Keratinocyte (primary cell): ENCODE data around the gene UBE2O. TPM values are rescaled to one million over a fixed set of nuclear protein-coding genes. Genes with fewer than 3 reads are reported as not detected.
A peak's percentile ranks its signal among the peaks of the same experiment; 100 is the strongest.

Source experiments
- DNase-seq: peaks from one replicate; pipeline ENCODE4 v3.0.0-alpha.2; 2011; ENCODE audit warnings: low read depth, missing footprints, low spot score
- FAIRE-seq: peaks from 2 replicates; lab custom pipeline; 2011; peaks lifted over from hg19 to GRCh38; lab: Jason Lieb, UNC
- H2AFZ ChIP-seq: 2 replicates; pipeline ENCODE4 v1.6.0; 2012; ENCODE audit warnings: low read length, control low read depth, inconsistent platforms; ENCODE audit not compliant: control insufficient read depth
- H3K27ac ChIP-seq: 2 replicates; pipeline ENCODE4 v1.5.1; 2011; ENCODE audit warnings: low read length; ENCODE audit not compliant: control insufficient read depth, insufficient read depth
- H3K27me3 ChIP-seq: 3 replicates; pipeline ENCODE4 v1.6.0; 2011; ENCODE audit warnings: low read length; ENCODE audit not compliant: control insufficient read depth, insufficient read depth; ENCODE audit errors: extremely low read depth
- H3K36me3 ChIP-seq, 2 experiments: 2 replicates in 1 of 2; 3 replicates in 1 of 2; pipeline ENCODE4 v1.5.1; 2011; ENCODE audit warnings: low read length in 2 of 2, mild to moderate bottlenecking in 1 of 2; ENCODE audit not compliant: control insufficient read depth in 2 of 2, insufficient read depth in 2 of 2; ENCODE audit errors: extremely low read depth in 1 of 2
- H3K4me1 ChIP-seq: 3 replicates; pipeline ENCODE4 v1.5.1; 2011; ENCODE audit warnings: low read length; ENCODE audit not compliant: control insufficient read depth, insufficient read depth; ENCODE audit errors: extremely low read depth
- H3K4me2 ChIP-seq: 3 replicates; pipeline ENCODE4 v1.6.0; 2011; ENCODE audit warnings: low read depth, low read length; ENCODE audit not compliant: control insufficient read depth, insufficient read depth; ENCODE audit errors: extremely low read depth
- H3K4me3 ChIP-seq, 3 experiments: fragments of 200-600 bp in 1 of 3; sonication (generic) in 1 of 3; 2 replicates in 2 of 3; 3 replicates in 1 of 3; pipeline ENCODE4 v1.5.1; 2011 to 2016; ENCODE audit warnings: low read length in 3 of 3, mild to moderate bottlenecking in 3 of 3, control low read depth in 2 of 3, inconsistent platforms in 1 of 3, low read depth in 1 of 3, mixed read lengths in 1 of 3, mixed run types in 1 of 3, moderate library complexity in 1 of 3; ENCODE audit not compliant: control insufficient read depth in 2 of 3, insufficient read depth in 2 of 3; ENCODE audit errors: extremely low read depth in 1 of 3
- H3K79me2 ChIP-seq: 2 replicates; pipeline ENCODE4 v1.6.0; 2012; ENCODE audit warnings: low read length; ENCODE audit not compliant: control insufficient read depth, insufficient read depth
- H3K9ac ChIP-seq: 3 replicates; pipeline ENCODE4 v1.6.0; 2011; ENCODE audit warnings: low read length; ENCODE audit not compliant: control insufficient read depth, insufficient read depth; ENCODE audit errors: extremely low read depth
- H3K9me1 ChIP-seq: 3 replicates; pipeline ENCODE4 v1.6.0; 2011; ENCODE audit warnings: low read length; ENCODE audit not compliant: control insufficient read depth, insufficient read depth; ENCODE audit errors: extremely low read depth
- H3K9me3 ChIP-seq: 2 replicates; pipeline ENCODE4 v1.5.1; 2012; ENCODE audit warnings: low read depth, low read length; ENCODE audit not compliant: control insufficient read depth
- H4K20me1 ChIP-seq: 3 replicates; pipeline ENCODE4 v1.6.0; 2011; ENCODE audit warnings: low read length; ENCODE audit not compliant: control insufficient read depth, insufficient read depth; ENCODE audit errors: extremely low read depth
- CTCF ChIP-seq, 3 experiments: IDR thresholded peaks in 1 of 3; conservative IDR thresholded peaks in 1 of 3; optimal IDR thresholded peaks in 1 of 3; 2 replicates in 2 of 3; 3 replicates in 1 of 3; pipeline versions ENCODE3 to v1.5.1; 2011; ENCODE audit warnings: low read length in 3 of 3, mild to moderate bottlenecking in 3 of 3, moderate library complexity in 2 of 3, control low read depth in 1 of 3, inconsistent platforms in 1 of 3; ENCODE audit not compliant: insufficient read depth in 2 of 3; ENCODE audit errors: extremely low read depth in 1 of 3
- EZH2 ChIP-seq: IDR thresholded peaks from one replicate; pipeline ENCODE4 v1.6.1; 2012; ENCODE audit warnings: inconsistent platforms, mild to moderate bottlenecking, low read length, moderate library complexity
- dilution Hi-C: fragments of 300-500 bp; cut with MboI; formaldehyde crosslinking; loops from one replicate; pipeline ENCODE4 v1.7.0; 2020; ENCODE audit warnings: low sequenced_read_pairs; ENCODE audit not compliant: extremely low pct_ligation_motif_present
- polyA plus RNA-seq, 5 experiments: library from polyadenylated mRNA; depleted of rRNA in 3 of 5; stranded (reverse) in 3 of 5; stranded (forward) in 1 of 5; unstranded in 1 of 5; fragments of >200 nt; gene quantifications; 1 replicate in 1 of 5; 2 replicates in 3 of 5; 3 replicates in 1 of 5; pipeline versions ENCODE4 v1.2.1 to v1.2.3, GENCODE V29; 2011 to 2012; ENCODE audit warnings: missing spikeins in 2 of 5, low read depth in 1 of 5, low replicate concordance in 1 of 5

UBE2O gene
- polyA plus RNA-seq, 1 donor (not counting 4 experiments of a cell fraction or from before 2014, with no cell fraction given): 10.9 TPM

- TF ChIP-seq EZH2 (no peak), CTCF (optimal IDR thresholded peaks at IDR 0.05 in 1 of 3, IDR thresholded peaks at IDR 0.05 in 1 of 3, conservative IDR thresholded peaks at IDR 0.05 in 1 of 3; ENCODE audit: extremely low read depth in 1 of 3, insufficient read depth in 2 of 3, low read length in 3 of 3) (no peak)
- no peaks in the 10 kb centered on the region for H3K27me3 ChIP-seq
- H3K9me3 ChIP-seq: no peaks in the 10 kb centered on the region
- no peak for FAIRE-seq
- no peaks in the 10 kb centered on the region for H4K20me1 ChIP-seq
- no peaks in the 10 kb centered on the region for H3K79me2 ChIP-seq
- no peak for DNase-seq
- dilution Hi-C loops: no loop called here
- H2AFZ ChIP-seq: no peak overlapping the region
- H3K9ac ChIP-seq: no peak overlapping the region
- H3K4me2 ChIP-seq: no peak overlapping the region
- H3K36me3 ChIP-seq: peaks cover 45 to 47% of the 10 kb centered on the region in 2 experiments
- H3K27ac ChIP-seq: no peak overlapping the region
- peaks cover 3% of the 10 kb centered on the region for H3K4me1 ChIP-seq
- H3K4me3 ChIP-seq: no peak overlapping the region
- H3K9me1 ChIP-seq: no peaks in the 10 kb centered on the region
Observed at GRCh38 chr17:76398523-76399174, 54.3 kb downstream of the UBE2O start.

- Histone ChIP-seq H3K36me3 (peaks cover 45 to 49% of the 10 kb centered on the region in 2 experiments), H3K79me2 (no peaks in the 10 kb centered on the region), H3K9ac (no peak overlapping the region), H3K4me2 (no peak overlapping the region), H4K20me1 (no peaks in the 10 kb centered on the region), H3K27me3 (no peaks in the 10 kb centered on the region), H3K9me3 (no peaks in the 10 kb centered on the region), H2AFZ (no peak overlapping the region), H3K9me1 (no peaks in the 10 kb centered on the region), H3K4me1 (peaks cover 3% of the 10 kb centered on the region), H3K27ac (no peak overlapping the region), H3K4me3 (no peak overlapping the region)
- dilution Hi-C loops: no loop called here
- peak; percentile 94 to 99 (median 96) for TF ChIP-seq CTCF (optimal IDR thresholded peaks at IDR 0.05 in 1 of 3, IDR thresholded peaks at IDR 0.05 in 1 of 3, conservative IDR thresholded peaks at IDR 0.05 in 1 of 3; ENCODE audit: extremely low read depth in 1 of 3, insufficient read depth in 2 of 3, low read length in 3 of 3)
- TF ChIP-seq EZH2: no peak
- FAIRE-seq: peak; percentile 92
- DNase-seq: peak; percentile 45
Observed at GRCh38 chr17:76397687-76398522, 55.0 kb downstream of the UBE2O start.
